Loucy (cell line): ENCODE measurements around the gene MYO1H.

Experiments used
- H2AFZ ChIP-seq: fragments of 200-600 bp; sonication (generic); 2 replicates; pipeline ENCODE4 v1.6.0; 2016; ENCODE audit warnings: antibody characterized with exemption, mild to moderate bottlenecking, low read length, moderate library complexity
- H3F3A ChIP-seq: fragments of 200-600 bp; 2 replicates; pipeline ENCODE4 v1.6.0; 2016; ENCODE audit warnings: antibody characterized with exemption, low read depth, mild to moderate bottlenecking
- H3K27me3 ChIP-seq: fragments of 200-600 bp; sonication (generic); 2 replicates; pipeline ENCODE4 v1.6.1; 2014; ENCODE audit warnings: low read length, mild to moderate bottlenecking; ENCODE audit not compliant: insufficient read depth, poor library complexity, severe bottlenecking
- H3K36me3 ChIP-seq: fragments of 200-600 bp; sonication (generic); 2 replicates; pipeline ENCODE4 v1.6.1; 2016; ENCODE audit warnings: low read length; ENCODE audit not compliant: insufficient read depth
- H3K4me1 ChIP-seq: fragments of 200-600 bp; sonication (generic); 2 replicates; pipeline ENCODE4 v1.5.1; 2014; ENCODE audit warnings: low read length, mild to moderate bottlenecking; ENCODE audit not compliant: insufficient read depth, poor library complexity, severe bottlenecking
- H3K4me2 ChIP-seq: fragments of 200-600 bp; sonication (generic); 2 replicates; pipeline ENCODE4 v1.6.0; 2014; ENCODE audit warnings: antibody characterized with exemption, low read length, low read depth, mild to moderate bottlenecking; ENCODE audit not compliant: poor library complexity, severe bottlenecking
- H3K4me3 ChIP-seq: fragments of 200-600 bp; sonication (generic); 2 replicates; pipeline ENCODE4 v1.5.1; 2014; ENCODE audit warnings: low read length, mild to moderate bottlenecking, mixed read lengths; ENCODE audit not compliant: poor library complexity, severe bottlenecking
- H3K79me2 ChIP-seq: fragments of 200-600 bp; sonication (generic); 2 replicates; pipeline ENCODE4 v1.6.1; 2014; ENCODE audit warnings: low read length; ENCODE audit not compliant: insufficient read depth
- H3K9ac ChIP-seq: fragments of 200-600 bp; sonication (generic); 2 replicates; pipeline ENCODE4 v1.6.0; 2014; ENCODE audit warnings: mild to moderate bottlenecking, low read depth, low read length, moderate library complexity; ENCODE audit not compliant: poor library complexity, severe bottlenecking
- H3K9me2 ChIP-seq: fragments of 200-600 bp; sonication (generic); replicated peaks from 2 replicates; pipeline ENCODE4 v1.6.1; 2016; ENCODE audit warnings: low read depth, low read length, mixed read lengths
- H3K9me3 ChIP-seq: fragments of 200-600 bp; sonication (generic); 2 replicates; pipeline ENCODE4 v1.6.1; 2014; ENCODE audit warnings: mild to moderate bottlenecking, antibody characterized with exemption, low read length, low read depth; ENCODE audit not compliant: insufficient read depth
- H4K20me1 ChIP-seq: fragments of 200-600 bp; sonication (generic); 2 replicates; pipeline ENCODE4 v1.6.0; 2014; ENCODE audit warnings: antibody characterized with exemption, low read length, mild to moderate bottlenecking; ENCODE audit not compliant: insufficient read depth, poor library complexity, severe bottlenecking
- CTCF ChIP-seq: fragments of 200-600 bp; sonication (generic); conservative IDR thresholded peaks from 2 replicates; pipeline ENCODE4 v1.5.1; 2014; ENCODE audit warnings: mild to moderate bottlenecking, antibody characterized with exemption, low read length
- EZH2phosphoT487 ChIP-seq: fragments of 200-600 bp; IDR thresholded peaks from 2 replicates; pipeline ENCODE4 v1.6.1; 2018; ENCODE audit warnings: antibody characterized with exemption, mild to moderate bottlenecking, moderate library complexity, borderline replicate concordance

Gene MYO1H

GRCh38 chr12:109383240-109383639, 35.5 kb downstream of the MYO1H start:
- peaks cover 13% of the 10 kb centered on the region for H3K4me1 ChIP-seq
- no peaks in the 10 kb centered on the region for H3K36me3 ChIP-seq
- no peaks in the 10 kb centered on the region for H3K9me3 ChIP-seq
- H3K4me2 ChIP-seq: no peak overlapping the region
- no peaks in the 10 kb centered on the region for H3F3A ChIP-seq
- TF ChIP-seq CTCF (no peak), EZH2phosphoT487 (no peak)
- no peaks in the 10 kb centered on the region for H3K79me2 ChIP-seq
- no peak overlapping the region for H3K4me3 ChIP-seq
- no peaks in the 10 kb centered on the region for H3K27me3 ChIP-seq
- no peak overlapping the region for H3K9ac ChIP-seq
- no peaks in the 10 kb centered on the region for H4K20me1 ChIP-seq
- H3K9me2 ChIP-seq: no peaks in the 10 kb centered on the region
- no peak overlapping the region for H2AFZ ChIP-seq

GRCh38 chr12:109385339-109386058, 37.8 kb downstream of the MYO1H start:
- no peak overlapping the region for H3K9ac ChIP-seq
- no peaks in the 10 kb centered on the region for H3F3A ChIP-seq
- no peaks in the 10 kb centered on the region for H3K4me1 ChIP-seq
- no peaks in the 10 kb centered on the region for H3K36me3 ChIP-seq
- peak; percentile 75 for TF ChIP-seq CTCF
- no peak for TF ChIP-seq EZH2phosphoT487
- H3K79me2 ChIP-seq: no peaks in the 10 kb centered on the region
- H2AFZ ChIP-seq: no peak overlapping the region
- H4K20me1 ChIP-seq: no peaks in the 10 kb centered on the region
- no peak overlapping the region for H3K4me3 ChIP-seq
- no peaks in the 10 kb centered on the region for H3K9me3 ChIP-seq
- H3K4me2 ChIP-seq: no peak overlapping the region
- no peaks in the 10 kb centered on the region for H3K27me3 ChIP-seq
- H3K9me2 ChIP-seq: no peaks in the 10 kb centered on the region

- H3K9me2 ChIP-seq: no peaks in the 10 kb centered on the region
- H3K27me3 ChIP-seq: no peaks in the 10 kb centered on the region
- no peaks in the 10 kb centered on the region for H3K36me3 ChIP-seq
- no peaks in the 10 kb centered on the region for H3K4me1 ChIP-seq
- H3K9me3 ChIP-seq: no peaks in the 10 kb centered on the region
- no peak overlapping the region for H3K4me3 ChIP-seq
- H3F3A ChIP-seq: no peaks in the 10 kb centered on the region
- no peak overlapping the region for H3K4me2 ChIP-seq
- H4K20me1 ChIP-seq: no peaks in the 10 kb centered on the region
- H3K79me2 ChIP-seq: no peaks in the 10 kb centered on the region
- H3K9ac ChIP-seq: no peak overlapping the region
- H2AFZ ChIP-seq: peak overlapping the region; percentile 7; the same call in 1 of the 2 replicates
- TF ChIP-seq EZH2phosphoT487 (no peak), CTCF (no peak)
Observed at GRCh38 chr12:109386059-109386433, 38.3 kb downstream of the MYO1H start.
